GM19372 (cell line): ENCODE measurements around the gene GSAP.

Experiments used
- ATAC-seq: cut with Tn5 transposase; IDR thresholded peaks from one replicate; pipeline ENCODE4 v1.9.1; 2021; ENCODE audit warnings: mild to moderate bottlenecking, low read depth, moderate library complexity; ENCODE audit not compliant: unreplicated experiment

The GSAP gene

GRCh38 chr7:77439572-77439971 is 23.4 kb upstream of the GSAP start:
- ATAC-seq, result no peak

DNA sequence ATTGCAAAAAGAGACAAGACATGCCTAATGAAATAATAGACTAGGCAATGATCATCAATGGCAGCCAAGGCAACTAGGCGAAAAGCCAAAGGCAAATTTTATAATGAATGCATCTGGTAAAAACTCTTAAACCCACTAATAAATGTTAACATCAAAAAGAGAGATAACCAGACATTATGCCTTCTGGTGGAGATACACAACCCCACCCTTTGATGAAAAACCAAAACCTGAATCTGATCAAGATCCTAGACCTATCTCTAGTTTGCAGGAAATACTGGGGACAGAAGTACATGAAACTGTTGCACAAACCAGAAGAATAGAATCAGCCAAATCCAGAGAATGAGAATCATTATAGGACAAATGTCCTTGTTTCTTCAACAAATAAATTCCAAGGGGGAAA is 22.0 kb upstream of the GSAP start:
- ATAC-seq, result no peak

DNA sequence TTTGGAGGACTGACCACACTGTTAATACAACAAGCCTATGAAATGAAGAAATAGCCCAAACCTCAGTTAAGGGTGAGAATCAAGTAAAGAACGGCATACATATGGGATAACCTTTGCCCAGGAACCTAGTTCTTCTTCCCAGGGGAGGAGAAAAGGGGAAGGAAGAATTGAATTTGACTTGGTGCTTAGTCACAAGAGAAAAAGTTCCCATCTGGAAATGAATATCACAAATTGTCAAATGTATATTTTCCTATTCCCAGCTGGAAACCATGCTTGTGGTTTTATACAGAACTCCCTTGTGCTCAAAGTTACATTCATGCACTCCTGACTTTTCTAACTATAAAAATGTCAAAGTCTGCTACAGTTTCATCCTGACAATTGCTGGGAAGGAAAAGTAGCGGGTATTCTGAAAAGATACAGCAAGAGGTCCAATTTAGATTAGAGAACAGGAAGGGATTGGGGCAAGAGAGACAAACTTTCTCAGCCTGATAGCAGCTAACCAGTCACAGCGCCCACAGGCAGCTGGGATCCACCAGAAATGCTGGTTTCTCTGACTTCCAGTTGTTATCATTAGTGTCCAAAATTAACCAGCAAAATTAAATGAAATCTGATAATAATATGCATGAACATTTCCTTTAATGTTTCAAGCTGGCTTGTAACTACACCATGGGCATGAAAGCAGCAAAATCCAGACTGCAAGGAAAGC is 18.6 kb upstream of the GSAP start:
- ATAC-seq, result no peak

GRCh38 chr7:77433901-77434300 is 17.8 kb upstream of the GSAP start:
- ATAC-seq, result no peak

- ATAC-seq, result no peak
Observed at GRCh38 chr7:77430927-77431326, 14.8 kb upstream of the GSAP start.

DNA sequence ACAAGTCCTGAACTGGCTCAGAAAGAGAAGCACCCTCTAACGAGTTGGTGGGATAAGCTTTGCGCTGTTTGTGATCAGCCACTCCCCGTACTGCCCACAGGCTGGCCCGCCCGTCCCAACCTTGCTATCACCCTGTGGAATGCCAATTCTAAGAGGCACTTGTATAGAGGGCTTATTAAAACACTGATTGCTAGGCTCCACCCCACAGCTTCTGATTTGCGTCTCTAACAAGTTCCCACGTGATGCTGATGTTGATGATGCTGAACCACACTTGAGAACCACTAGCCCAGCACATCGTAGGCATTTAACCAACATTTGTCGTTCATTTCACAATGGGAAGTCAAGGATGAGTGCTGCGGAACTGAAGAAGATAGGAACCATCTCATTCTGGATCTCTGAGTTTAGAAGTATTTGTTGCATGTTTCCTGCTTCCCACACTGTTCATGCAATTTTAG is 12.7 kb upstream of the GSAP start:
- no peak for ATAC-seq

DNA sequence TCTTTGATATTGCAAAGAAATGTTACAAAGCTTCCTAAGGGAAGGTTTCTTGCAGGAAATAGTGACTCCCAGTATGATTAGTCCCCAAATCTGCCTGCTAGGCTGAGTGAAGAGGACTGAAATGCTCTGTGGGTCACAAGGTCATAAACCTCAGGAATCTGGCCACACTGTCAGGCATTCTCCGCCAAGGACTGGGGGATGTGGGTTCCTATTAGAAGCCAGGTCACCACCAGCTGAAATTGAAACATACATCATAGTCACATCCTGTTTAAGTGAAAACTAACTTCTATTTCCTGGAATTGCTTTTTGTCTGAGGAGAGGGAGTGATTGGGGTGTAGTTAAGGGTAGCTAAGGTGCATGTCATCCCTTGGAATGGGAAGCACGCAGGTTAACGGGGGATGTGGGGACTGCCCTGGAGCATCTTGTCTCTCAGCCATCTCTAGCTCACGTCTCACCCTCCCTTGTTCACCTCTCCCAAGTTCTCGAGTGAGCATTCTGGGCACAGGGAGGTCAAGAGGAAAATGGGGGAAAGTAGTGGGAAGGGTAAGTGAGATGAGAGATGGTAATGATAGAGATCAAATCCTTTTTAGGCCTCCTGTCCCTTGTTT is 12.0 kb upstream of the GSAP start:
- ATAC-seq, result no peak

DNA sequence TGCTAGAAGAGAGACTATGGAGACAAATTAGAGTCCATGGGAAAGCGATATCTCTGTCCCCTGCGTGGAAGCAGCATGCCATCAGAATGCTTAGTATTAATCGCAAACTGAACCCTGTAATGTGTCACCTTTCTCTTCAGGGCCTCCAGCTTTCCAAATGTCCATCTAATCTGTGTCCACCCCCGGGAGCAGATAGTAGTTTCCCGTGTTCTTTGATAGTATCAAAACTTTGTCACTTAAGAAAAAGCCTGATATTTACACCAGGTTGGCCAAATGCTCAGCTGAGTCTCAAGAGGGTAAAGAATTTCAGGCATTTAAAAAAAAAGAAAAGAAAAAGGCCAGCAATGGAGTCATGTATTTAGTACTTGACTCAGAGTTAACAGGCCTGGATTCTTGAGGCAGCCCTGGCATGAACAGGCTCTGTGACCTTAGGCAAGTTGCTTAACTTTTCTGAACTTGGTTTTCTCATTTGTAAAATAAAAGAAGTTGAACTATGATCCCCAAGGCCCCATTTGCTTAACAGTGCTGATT is 10.4 kb upstream of the GSAP start:
- ATAC-seq, result no peak

- no peak for ATAC-seq
Observed at GRCh38 chr7:77426052-77426404, 9.9 kb upstream of the GSAP start.

DNA sequence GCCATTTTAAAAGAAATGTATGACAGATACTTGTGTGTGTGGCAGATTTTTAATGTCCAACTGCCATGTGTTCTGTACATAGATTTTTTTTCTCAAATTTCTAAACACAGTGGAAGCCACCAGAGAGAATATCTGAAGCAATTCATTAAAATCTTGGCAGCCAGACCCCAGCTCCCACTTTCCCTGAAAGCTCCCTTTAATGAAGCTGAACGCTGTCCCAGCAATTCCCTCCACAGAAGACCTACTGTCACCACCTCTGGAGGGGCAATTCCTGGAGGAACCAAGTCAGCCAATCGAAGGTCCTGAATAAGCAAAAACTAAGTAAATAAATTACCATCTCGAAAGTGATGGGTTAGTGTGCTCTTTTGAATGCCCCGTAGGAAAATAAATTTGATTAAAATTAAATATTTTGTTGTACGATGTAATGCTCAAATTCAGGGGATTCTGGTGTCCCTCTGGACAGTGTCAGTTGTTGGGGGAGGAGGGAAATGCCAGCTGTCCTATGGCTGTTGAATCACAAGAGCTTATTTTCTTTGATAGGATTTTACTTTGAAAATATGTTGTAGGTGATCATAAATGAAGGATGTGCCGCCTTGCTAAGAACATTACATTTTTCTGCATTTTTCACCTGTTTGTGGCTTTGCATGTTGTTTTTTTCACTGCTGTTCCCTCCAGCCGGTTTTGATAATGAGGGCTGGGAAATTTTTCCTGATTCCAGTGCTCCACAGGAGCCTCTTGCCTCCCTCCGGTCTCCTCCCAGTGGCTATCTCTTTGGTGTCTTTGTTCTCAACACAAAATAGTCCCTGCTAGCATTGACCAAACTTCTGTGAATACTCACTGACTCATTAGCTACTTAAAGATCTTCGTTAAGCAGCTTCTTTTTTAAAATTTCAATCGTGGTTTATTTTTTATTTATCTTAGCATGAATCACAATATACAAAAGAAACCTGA is 9.2 kb upstream of the GSAP start:
- no peak for ATAC-seq

DNA sequence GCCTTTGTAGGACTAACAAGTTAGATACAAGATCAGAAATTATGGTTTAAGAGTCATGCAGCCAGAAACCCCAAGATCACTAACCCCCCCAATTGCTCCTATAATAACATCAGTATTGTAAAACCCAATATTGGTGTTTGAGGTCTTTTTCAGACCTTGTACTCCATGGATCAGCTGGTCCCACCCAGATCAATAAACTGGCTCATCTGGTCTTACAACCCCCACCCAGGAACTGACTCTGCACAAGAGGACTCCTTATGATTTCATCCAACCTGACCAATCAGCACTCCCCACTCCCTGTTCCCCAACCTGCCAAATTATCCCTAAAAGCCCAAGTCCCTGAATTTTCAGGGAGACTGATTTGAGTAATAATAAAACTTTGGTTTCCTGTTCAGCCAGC is 6.4 kb upstream of the GSAP start:
- no peak for ATAC-seq

DNA sequence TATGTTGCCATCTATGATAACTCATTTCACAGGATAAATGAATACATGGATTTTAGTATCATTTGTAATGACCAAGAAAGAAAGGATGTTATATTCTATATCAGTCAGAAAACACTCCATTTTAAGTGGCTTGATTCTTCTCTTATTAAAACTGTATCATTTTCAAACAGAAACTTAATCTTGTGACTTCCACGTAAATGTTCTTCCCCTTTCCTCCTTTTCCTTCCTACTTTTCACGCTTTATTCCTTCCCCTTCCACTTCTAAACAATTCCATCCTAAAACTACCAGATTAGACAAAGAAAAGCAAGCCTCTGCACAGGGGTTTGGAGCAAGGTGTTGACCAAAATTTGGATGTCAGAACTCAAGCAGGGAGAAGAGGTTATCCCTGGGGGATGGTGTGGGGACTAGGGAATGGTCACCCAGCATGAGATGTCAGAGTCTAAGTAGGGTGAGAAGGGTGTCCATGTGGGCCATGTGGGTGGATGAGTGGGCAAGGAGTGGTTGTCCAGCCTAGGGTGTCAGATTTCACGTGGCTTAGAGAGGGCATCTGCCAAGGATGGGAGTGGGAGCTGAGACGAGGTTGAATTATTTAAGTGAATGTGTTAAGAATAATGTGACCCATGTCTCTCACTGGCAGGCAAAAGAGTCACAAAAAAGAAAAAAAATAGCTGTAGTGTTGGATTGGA is 5.0 kb upstream of the GSAP start:
- no peak for ATAC-seq

- ATAC-seq, result no peak
Observed at GRCh38 chr7:77420438-77420837, 4.3 kb upstream of the GSAP start.

DNA sequence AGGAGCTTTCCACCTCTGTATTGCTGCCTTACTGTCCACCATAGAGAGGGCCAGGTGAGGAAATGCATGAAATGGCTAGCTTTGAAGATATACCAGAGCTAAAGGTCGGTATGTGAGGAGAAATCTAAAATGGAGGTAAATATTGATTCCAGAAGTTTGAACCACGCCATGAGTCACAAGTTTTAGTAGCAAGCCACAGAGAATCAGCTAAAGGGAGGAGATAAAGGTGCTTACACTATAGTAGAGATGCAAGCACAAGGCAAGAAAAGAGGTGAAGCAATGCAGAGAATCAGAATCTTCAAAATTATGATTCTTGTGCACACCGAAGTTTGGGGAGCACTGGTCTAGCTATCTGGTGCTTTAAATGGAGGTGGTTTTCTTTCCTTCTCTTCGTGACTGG is 3.0 kb upstream of the GSAP start:
- ATAC-seq, result no peak

GRCh38 chr7:77417801-77418200 is 1.7 kb upstream of the GSAP start:
- ATAC-seq, result no peak

DNA sequence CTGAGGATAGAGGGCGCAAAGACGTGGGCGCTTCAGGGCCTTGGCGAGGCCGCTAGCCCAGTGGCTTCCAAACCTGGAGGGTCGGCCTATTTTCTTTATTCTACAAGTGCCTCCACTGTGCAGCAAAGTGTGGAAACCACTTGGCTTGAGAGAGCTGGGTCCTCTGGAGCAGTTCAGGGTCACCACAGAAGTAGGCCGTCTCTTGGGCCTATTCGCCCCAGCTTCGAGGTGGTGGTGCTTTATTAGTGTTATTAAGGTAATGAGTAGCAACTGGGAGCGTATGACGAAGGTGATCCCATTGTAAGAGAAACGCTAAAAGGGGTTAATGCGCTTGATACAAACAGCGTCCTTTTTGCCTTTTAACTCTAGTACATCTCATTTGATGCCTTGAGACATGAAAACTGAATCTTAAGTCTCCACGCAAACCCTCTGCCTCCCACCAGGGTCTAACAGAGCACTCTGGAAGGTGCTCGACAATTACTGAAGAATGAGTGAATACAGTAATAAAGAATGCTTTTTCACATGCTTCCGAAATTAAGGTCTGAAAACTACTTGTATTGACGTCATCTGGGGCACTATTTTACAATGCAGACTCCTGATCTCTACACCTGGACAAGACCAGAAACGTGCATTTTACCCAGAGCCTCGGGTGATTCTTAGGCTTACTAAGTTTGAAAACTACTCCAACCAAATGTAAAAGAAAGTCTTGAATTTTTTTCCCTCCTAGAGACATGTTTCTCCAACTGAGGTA is 647 bp upstream of the GSAP start:
- ATAC-seq, result peak; percentile 16

DNA sequence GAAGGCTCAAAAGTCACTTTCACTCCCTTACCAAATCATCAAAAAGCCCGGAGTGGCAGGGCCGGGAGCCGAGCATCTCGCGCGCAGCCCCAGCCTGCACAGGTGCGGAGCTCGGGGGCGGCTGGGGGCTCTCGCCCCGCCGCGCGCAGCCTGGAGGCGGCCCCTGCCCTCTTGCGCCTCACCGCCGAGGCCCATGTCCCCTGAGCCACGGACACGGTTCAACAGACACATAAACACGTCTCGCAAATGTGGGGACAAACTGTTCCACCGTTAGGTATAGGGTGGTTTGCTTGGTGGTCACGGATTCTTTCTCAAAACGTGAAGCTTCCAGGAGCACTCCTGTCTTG is 700 bp downstream of the GSAP start:
- peak; percentile 28 for ATAC-seq

DNA sequence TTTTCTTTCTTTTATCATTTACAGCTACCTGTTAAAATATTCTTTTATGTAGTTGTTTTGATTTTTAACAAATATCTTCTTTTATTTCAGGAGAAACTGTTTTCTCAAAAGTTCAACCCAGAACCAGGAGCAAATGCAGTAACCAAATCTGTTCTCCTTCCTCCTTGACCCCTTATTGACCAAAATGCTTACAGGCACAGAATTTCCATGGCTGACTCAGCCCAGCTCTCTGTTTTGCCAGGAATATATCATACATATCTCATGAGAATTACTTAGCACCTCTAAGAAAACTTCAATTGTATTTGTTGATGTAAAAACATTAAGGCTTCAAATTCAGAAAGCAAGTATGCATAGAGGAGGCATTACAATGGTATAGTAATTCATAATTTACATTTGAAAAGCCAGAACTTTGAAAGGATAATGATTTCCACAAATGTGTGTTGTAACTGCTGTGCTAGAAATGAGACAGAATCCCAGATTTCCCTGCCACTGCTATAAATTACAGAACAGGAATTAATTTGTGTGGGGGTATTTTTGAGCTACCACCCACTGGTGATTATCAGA is 2.2 kb downstream of the GSAP start:
- no peak for ATAC-seq

- no peak for ATAC-seq
Observed at GRCh38 chr7:77413128-77413527, 3.0 kb downstream of the GSAP start.
